Measurements from ENCODE around the gene UBAP2L. TPM values are rescaled to one million over a fixed set of nuclear protein-coding genes. Genes with fewer than 3 reads are reported as not detected.
A peak's percentile ranks its signal among the peaks of the same experiment; 100 is the strongest.

The UBAP2L gene
- total and polyA plus RNA-seq, 2 experiments from 2014 or later = 98.5 to 157 TPM

DNA sequence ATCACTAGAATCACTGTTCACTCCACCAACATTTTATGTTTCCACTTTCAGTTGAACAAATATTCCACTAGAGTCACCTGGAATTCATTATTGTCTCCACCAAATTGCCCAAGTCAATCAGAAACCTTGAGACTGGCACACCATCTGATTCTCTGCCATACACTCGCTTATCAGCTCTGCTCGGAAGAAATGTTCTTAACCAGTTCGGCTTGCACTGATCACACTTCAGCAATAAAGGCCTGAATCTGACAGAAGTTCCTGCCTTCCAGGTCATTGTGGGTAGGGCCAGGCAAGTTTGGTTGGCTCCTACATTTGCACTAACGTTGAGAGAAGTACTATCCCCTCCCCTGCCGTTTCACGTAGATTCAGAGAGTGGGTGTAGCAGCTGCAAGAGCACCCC, 38.8 kb upstream of the UBAP2L start:
- H3K9me2 ChIP-seq (ENCODE audit: insufficient read depth) = no peaks in the 10 kb centered on the region
- peak overlapping the region; percentile 97 for H3K27ac Mint-ChIP-seq
- ATAC-seq (no peak), DNase-seq (ENCODE audit: low spot score) (no peak)
- peaks cover 49% of the 10 kb centered on the region for H4K20me1 ChIP-seq (replicated peaks; ENCODE audit: insufficient read depth)
- H3K4me1 Mint-ChIP-seq = peaks cover 67% of the 10 kb centered on the region
- no peaks in the 10 kb centered on the region for H3K27me3 ChIP-seq (ENCODE audit: insufficient read depth)
- peaks cover 60% of the 10 kb centered on the region for H3K79me2 ChIP-seq (replicated peaks; ENCODE audit: insufficient read depth)
- TF ChIP-seq CREB1 (CRISPR knock-in tag; IDR thresholded peaks at IDR 0.05; ENCODE audit: low read depth) (no peak), STAT1 (IDR thresholded peaks at IDR 0.05; ENCODE audit: unreplicated experiment) (no peak), ZNF331 (CRISPR knock-in tag; IDR thresholded peaks at IDR 0.05; ENCODE audit: low read depth) (no peak), ZNF114 (CRISPR knock-in tag; IDR thresholded peaks at IDR 0.05) (no peak)
- TF ChIP-seq, protein P1, sequence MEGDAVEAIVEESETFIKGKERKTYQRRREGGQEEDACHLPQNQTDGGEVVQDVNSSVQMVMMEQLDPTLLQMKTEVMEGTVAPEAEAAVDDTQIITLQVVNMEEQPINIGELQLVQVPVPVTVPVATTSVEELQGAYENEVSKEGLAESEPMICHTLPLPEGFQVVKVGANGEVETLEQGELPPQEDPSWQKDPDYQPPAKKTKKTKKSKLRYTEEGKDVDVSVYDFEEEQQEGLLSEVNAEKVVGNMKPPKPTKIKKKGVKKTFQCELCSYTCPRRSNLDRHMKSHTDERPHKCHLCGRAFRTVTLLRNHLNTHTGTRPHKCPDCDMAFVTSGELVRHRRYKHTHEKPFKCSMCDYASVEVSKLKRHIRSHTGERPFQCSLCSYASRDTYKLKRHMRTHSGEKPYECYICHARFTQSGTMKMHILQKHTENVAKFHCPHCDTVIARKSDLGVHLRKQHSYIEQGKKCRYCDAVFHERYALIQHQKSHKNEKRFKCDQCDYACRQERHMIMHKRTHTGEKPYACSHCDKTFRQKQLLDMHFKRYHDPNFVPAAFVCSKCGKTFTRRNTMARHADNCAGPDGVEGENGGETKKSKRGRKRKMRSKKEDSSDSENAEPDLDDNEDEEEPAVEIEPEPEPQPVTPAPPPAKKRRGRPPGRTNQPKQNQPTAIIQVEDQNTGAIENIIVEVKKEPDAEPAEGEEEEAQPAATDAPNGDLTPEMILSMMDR (conservative IDR thresholded peaks at IDR 0.05; ENCODE audit: low read depth in 2 of 2) = no peak
- TF ChIP-seq, protein P2, sequence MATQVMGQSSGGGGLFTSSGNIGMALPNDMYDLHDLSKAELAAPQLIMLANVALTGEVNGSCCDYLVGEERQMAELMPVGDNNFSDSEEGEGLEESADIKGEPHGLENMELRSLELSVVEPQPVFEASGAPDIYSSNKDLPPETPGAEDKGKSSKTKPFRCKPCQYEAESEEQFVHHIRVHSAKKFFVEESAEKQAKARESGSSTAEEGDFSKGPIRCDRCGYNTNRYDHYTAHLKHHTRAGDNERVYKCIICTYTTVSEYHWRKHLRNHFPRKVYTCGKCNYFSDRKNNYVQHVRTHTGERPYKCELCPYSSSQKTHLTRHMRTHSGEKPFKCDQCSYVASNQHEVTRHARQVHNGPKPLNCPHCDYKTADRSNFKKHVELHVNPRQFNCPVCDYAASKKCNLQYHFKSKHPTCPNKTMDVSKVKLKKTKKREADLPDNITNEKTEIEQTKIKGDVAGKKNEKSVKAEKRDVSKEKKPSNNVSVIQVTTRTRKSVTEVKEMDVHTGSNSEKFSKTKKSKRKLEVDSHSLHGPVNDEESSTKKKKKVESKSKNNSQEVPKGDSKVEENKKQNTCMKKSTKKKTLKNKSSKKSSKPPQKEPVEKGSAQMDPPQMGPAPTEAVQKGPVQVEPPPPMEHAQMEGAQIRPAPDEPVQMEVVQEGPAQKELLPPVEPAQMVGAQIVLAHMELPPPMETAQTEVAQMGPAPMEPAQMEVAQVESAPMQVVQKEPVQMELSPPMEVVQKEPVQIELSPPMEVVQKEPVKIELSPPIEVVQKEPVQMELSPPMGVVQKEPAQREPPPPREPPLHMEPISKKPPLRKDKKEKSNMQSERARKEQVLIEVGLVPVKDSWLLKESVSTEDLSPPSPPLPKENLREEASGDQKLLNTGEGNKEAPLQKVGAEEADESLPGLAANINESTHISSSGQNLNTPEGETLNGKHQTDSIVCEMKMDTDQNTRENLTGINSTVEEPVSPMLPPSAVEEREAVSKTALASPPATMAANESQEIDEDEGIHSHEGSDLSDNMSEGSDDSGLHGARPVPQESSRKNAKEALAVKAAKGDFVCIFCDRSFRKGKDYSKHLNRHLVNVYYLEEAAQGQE (IDR thresholded peaks at IDR 0.05; ENCODE audit: unreplicated experiment) = no peak
- H3K4me1 ChIP-seq (ENCODE audit: insufficient read depth) = peaks cover 60% of the 10 kb centered on the region
- H3F3A ChIP-seq (replicated peaks; ENCODE audit: low read depth) = peaks cover 6% of the 10 kb centered on the region
- H3K4me3 Mint-ChIP-seq = peak overlapping the region; percentile 100
- H3K4me3 ChIP-seq = peak overlapping the region; percentile 88
- H3K27me3 Mint-ChIP-seq (ENCODE audit: insufficient read depth, low read depth, poor library complexity) = peaks cover 8% of the 10 kb centered on the region
- H3K36me3 Mint-ChIP-seq (ENCODE audit: low read depth) = peaks cover 43% of the 10 kb centered on the region
- H3K4me2 ChIP-seq = peak overlapping the region; percentile 85
- H3K27ac ChIP-seq (ENCODE audit: low read depth) = peak overlapping the region; percentile 88
- H2AFZ ChIP-seq = no peak overlapping the region
- H3K9me3 Mint-ChIP-seq = peaks cover 4% of the 10 kb centered on the region; the same call in 1 of the 3 replicates
- peaks cover 10% of the 10 kb centered on the region; the same call in 1 of the 2 replicates for H3K36me3 ChIP-seq (ENCODE audit: insufficient read depth)

DNA sequence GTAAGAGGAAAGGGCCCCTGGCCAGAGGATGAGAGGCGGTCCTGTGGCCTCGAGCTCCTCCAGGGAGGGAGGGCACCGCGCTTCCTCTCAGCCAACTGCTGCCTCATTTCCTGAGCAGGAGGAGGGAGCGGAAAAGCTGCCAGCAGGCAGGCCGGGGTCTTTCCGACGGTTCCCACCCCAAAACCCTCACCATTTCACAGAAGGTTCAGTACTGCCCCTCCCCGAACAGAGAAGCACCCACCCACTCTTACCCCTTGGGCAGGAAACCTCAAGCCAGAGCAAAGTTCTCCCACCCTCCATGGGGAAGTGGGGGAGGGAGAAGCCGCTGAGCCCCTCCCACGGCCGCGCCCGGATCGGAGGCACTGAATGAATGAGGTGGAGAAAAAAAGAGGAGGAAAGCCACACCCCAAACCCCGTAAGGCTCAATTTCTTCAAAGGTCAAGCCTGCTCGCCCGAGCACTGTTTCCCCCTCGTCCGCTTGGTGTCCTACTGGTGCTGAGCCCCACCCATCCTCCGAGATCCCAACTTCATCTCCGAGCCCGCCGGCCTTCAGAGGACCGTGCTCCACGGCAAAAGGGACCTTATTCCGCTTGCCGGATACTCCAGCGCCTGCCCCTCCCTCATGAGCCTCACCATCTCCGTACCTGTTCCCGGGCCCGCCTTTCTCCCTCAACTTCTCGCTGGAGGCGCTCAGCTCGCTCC, 38.3 kb upstream of the UBAP2L start:
- ATAC-seq = peak; percentile 26
- Histone ChIP-seq H3F3A (replicated peaks; ENCODE audit: low read depth) (peaks cover 6% of the 10 kb centered on the region), H3K4me2 (peak overlapping the region; percentile 85), H3K4me3 (peak overlapping the region; percentile 88), H4K20me1 (replicated peaks; ENCODE audit: insufficient read depth) (peaks cover 43% of the 10 kb centered on the region), H3K4me1 (ENCODE audit: insufficient read depth) (peaks cover 62% of the 10 kb centered on the region), H3K27me3 (ENCODE audit: insufficient read depth) (no peaks in the 10 kb centered on the region), H3K27ac (ENCODE audit: low read depth) (peak overlapping the region; percentile 88), H3K79me2 (replicated peaks; ENCODE audit: insufficient read depth) (peaks cover 54% of the 10 kb centered on the region), H3K9me2 (ENCODE audit: insufficient read depth) (no peaks in the 10 kb centered on the region), H2AFZ (no peak overlapping the region), H3K36me3 (ENCODE audit: insufficient read depth) (peaks cover 10% of the 10 kb centered on the region; the same call in 1 of the 2 replicates)
- Mint-ChIP-seq H3K27ac (peak overlapping the region; percentile 97), H3K9me3 (peaks cover 4% of the 10 kb centered on the region; the same call in 1 of the 3 replicates), H3K4me1 (peaks cover 67% of the 10 kb centered on the region), H3K36me3 (ENCODE audit: low read depth) (peaks cover 39% of the 10 kb centered on the region), H3K4me3 (peak overlapping the region; percentile 100), H3K27me3 (ENCODE audit: insufficient read depth, low read depth, poor library complexity) (peaks cover 8% of the 10 kb centered on the region)
- DNase-seq (ENCODE audit: low spot score) = peak; percentile 76
- TF ChIP-seq, protein P3, sequence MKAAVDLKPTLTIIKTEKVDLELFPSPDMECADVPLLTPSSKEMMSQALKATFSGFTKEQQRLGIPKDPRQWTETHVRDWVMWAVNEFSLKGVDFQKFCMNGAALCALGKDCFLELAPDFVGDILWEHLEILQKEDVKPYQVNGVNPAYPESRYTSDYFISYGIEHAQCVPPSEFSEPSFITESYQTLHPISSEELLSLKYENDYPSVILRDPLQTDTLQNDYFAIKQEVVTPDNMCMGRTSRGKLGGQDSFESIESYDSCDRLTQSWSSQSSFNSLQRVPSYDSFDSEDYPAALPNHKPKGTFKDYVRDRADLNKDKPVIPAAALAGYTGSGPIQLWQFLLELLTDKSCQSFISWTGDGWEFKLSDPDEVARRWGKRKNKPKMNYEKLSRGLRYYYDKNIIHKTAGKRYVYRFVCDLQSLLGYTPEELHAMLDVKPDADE (IDR thresholded peaks at IDR 0.05) = no peak
- TF ChIP-seq ZNF331 (CRISPR knock-in tag; IDR thresholded peaks at IDR 0.05; ENCODE audit: low read depth) (no peak), EZH2 (IDR thresholded peaks at IDR 0.05; ENCODE audit: low read depth, unreplicated experiment) (no peak), ZNF114 (CRISPR knock-in tag; IDR thresholded peaks at IDR 0.05) (no peak), CREB1 (CRISPR knock-in tag; IDR thresholded peaks at IDR 0.05; ENCODE audit: low read depth) (no peak), NANOG (IDR thresholded peaks at IDR 0.05; ENCODE audit: borderline replicate concordance) (no peak), JUNB (IDR thresholded peaks at IDR 0.05; ENCODE audit: unreplicated experiment) (no peak), POLR2AphosphoS5 (IDR thresholded peaks at IDR 0.05; ENCODE audit: low read depth) (no peak)
- TF ChIP-seq, protein P2 (IDR thresholded peaks at IDR 0.05; ENCODE audit: unreplicated experiment) = no peak

Measured in GM23338 (cell line).